ENCODE results near the gene MTARC1. TPM values are rescaled to one million over a fixed set of nuclear protein-coding genes. Genes with fewer than 3 reads are reported as not detected.

The MTARC1 gene
- total RNA-seq, 1 experiment from 2014 or later = 0.74 TPM

DNA sequence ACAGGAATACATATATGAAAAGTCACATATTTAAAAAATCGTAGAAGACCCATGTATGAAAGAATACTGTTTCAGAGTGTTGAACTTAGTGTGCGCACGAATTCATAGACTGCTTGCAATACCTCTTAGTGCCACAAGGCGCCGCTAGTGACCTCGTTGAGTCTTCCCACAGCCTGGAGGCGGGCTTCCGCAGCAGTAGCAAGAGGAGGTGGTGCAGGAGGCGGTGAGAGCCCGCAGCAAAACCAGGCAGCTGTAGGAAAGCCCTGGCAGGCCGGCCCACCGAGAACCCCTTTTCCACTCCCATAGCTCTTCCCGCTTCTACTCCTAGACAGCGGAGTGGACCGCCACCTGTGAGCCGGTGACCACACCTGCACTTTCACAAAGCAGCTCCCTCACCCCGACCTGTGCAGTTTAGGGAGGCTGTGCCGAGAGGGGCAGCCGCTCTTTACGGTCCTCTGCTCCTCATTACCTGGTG, 23.5 kb downstream of the MTARC1 start:
- POLR2A ChIA-PET = no interaction called here
- CTCF ChIA-PET = interaction anchor here (0.6 to 0.9 kb wide), 2 partner anchors 69 to 393 kb away, joined by 3 read pairs; partner anchors contain the start of gene HLX
- ATAC-seq (peak; percentile 91), DNase-seq (ENCODE audit: low read depth, low spot score) (peak; percentile 39)
- BruUV-seq (replicated peaks) = no TSS peak
- H3K4me1 ChIP-seq (ENCODE audit: control insufficient read depth, insufficient read depth, low read length) = no peaks in the 10 kb centered on the region
- no peaks in the 10 kb centered on the region for H3K9me3 ChIP-seq (ENCODE audit: control insufficient read depth, insufficient read depth, low read depth, low read length)
- in situ Hi-C loops (cut with HindIII; ENCODE audit: low pct_unique_long_range_greater_than_20kb, low sequenced_read_pairs) = no loop called here
- H3K36me3 ChIP-seq (ENCODE audit: control insufficient read depth, insufficient read depth, low read length) = no peaks in the 10 kb centered on the region
- no peaks in the 10 kb centered on the region; the same call in 1 of the 2 replicates for H3K27me3 ChIP-seq (ENCODE audit: control insufficient read depth, insufficient read depth, low read length)
- intact Hi-C loops (cut with micrococcal nuclease; ENCODE audit: unreplicated experiment) = loop anchor here (2.0 to 10.0 kb wide), 2 partner anchors 625 to 1645 kb away; no protein-coding TSS in a partner anchor
- H3K4me3 ChIP-seq (ENCODE audit: low read depth in 2 of 2, low read length in 2 of 2) = peak overlapping the region in 1 of 2 experiments; percentile 16; a peak in 1 of 4 replicates
- TF ChIP-seq, protein P1, sequence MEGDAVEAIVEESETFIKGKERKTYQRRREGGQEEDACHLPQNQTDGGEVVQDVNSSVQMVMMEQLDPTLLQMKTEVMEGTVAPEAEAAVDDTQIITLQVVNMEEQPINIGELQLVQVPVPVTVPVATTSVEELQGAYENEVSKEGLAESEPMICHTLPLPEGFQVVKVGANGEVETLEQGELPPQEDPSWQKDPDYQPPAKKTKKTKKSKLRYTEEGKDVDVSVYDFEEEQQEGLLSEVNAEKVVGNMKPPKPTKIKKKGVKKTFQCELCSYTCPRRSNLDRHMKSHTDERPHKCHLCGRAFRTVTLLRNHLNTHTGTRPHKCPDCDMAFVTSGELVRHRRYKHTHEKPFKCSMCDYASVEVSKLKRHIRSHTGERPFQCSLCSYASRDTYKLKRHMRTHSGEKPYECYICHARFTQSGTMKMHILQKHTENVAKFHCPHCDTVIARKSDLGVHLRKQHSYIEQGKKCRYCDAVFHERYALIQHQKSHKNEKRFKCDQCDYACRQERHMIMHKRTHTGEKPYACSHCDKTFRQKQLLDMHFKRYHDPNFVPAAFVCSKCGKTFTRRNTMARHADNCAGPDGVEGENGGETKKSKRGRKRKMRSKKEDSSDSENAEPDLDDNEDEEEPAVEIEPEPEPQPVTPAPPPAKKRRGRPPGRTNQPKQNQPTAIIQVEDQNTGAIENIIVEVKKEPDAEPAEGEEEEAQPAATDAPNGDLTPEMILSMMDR (IDR thresholded peaks at IDR 0.05) = peak; percentile 96
- no peak for TF ChIP-seq SIN3A (IDR thresholded peaks at IDR 0.05; ENCODE audit: borderline replicate concordance, insufficient read depth, low read depth, low read length)
- TF ChIP-seq, protein P2, sequence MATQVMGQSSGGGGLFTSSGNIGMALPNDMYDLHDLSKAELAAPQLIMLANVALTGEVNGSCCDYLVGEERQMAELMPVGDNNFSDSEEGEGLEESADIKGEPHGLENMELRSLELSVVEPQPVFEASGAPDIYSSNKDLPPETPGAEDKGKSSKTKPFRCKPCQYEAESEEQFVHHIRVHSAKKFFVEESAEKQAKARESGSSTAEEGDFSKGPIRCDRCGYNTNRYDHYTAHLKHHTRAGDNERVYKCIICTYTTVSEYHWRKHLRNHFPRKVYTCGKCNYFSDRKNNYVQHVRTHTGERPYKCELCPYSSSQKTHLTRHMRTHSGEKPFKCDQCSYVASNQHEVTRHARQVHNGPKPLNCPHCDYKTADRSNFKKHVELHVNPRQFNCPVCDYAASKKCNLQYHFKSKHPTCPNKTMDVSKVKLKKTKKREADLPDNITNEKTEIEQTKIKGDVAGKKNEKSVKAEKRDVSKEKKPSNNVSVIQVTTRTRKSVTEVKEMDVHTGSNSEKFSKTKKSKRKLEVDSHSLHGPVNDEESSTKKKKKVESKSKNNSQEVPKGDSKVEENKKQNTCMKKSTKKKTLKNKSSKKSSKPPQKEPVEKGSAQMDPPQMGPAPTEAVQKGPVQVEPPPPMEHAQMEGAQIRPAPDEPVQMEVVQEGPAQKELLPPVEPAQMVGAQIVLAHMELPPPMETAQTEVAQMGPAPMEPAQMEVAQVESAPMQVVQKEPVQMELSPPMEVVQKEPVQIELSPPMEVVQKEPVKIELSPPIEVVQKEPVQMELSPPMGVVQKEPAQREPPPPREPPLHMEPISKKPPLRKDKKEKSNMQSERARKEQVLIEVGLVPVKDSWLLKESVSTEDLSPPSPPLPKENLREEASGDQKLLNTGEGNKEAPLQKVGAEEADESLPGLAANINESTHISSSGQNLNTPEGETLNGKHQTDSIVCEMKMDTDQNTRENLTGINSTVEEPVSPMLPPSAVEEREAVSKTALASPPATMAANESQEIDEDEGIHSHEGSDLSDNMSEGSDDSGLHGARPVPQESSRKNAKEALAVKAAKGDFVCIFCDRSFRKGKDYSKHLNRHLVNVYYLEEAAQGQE (IDR thresholded peaks at IDR 0.05; ENCODE audit: insufficient read depth in 1 of 2, low read depth in 2 of 2, low read length in 1 of 2) = no peak
- no peak overlapping the region for H3K27ac ChIP-seq (ENCODE audit: low read length)

DNA sequence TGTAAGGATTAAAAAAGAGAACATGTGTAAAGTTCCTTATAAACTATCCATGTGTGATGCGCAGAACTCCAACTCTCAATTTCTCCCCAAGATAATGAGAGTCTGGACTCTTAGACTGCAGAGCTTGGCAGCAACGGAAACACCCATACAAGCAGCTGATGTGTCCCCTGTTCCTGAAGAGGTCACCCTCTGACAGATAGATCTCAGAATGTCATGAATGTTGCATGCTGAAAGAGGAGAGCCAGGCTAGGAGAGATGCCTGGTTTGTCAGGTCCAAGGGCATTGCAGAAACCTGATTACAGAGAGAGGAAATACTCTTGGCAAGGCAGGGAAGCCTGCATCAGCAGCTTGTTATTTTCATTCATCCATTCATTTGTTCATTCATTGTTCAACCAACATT, 24.2 kb downstream of the MTARC1 start:
- ChIA-PET CTCF (interaction anchor here (0.9 kb wide), 1 partner anchor 392 kb away, joined by 3 read pairs; no protein-coding TSS in a partner anchor), POLR2A (no interaction called here)
- Histone ChIP-seq H3K27ac (ENCODE audit: low read length) (no peak overlapping the region), H3K36me3 (ENCODE audit: control insufficient read depth, insufficient read depth, low read length) (no peaks in the 10 kb centered on the region), H3K27me3 (ENCODE audit: control insufficient read depth, insufficient read depth, low read length) (peaks cover 3% of the 10 kb centered on the region; the same call in 1 of the 2 replicates), H3K4me3 (ENCODE audit: low read depth in 2 of 2, low read length in 2 of 2) (no peak overlapping the region), H3K9me3 (ENCODE audit: control insufficient read depth, insufficient read depth, low read depth, low read length) (no peaks in the 10 kb centered on the region), H3K4me1 (ENCODE audit: control insufficient read depth, insufficient read depth, low read length) (no peaks in the 10 kb centered on the region)
- TF ChIP-seq SIN3A (IDR thresholded peaks at IDR 0.05; ENCODE audit: borderline replicate concordance, insufficient read depth, low read depth, low read length) = no peak
- TF ChIP-seq, protein P1 (IDR thresholded peaks at IDR 0.05) = no peak
- TF ChIP-seq TCF7L2 (IDR thresholded peaks at IDR 0.05; ENCODE audit: low read depth, low read length) = no peak
- no peak for TF ChIP-seq POLR2AphosphoS5 (IDR thresholded peaks at IDR 0.05; ENCODE audit: low read depth, low read length)
- TF ChIP-seq, protein P2 (IDR thresholded peaks at IDR 0.05; ENCODE audit: insufficient read depth in 1 of 2, low read depth in 2 of 2, low read length in 1 of 2) = no peak
- in situ Hi-C loops (cut with HindIII; ENCODE audit: low pct_unique_long_range_greater_than_20kb, low sequenced_read_pairs) = no loop called here
- DNase-seq (ENCODE audit: low read depth, low spot score) (no peak), ATAC-seq (no peak)
- no TSS peak for BruUV-seq (replicated peaks)
- intact Hi-C loops (cut with micrococcal nuclease; ENCODE audit: unreplicated experiment) = loop anchor here (2.0 to 10.0 kb wide), 2 partner anchors 624 to 1644 kb away; no protein-coding TSS in a partner anchor

Measured in Panc1 (cell line).